ENCODE data around the gene MAGI2. TPM values are rescaled to one million over a fixed set of nuclear protein-coding genes. Genes with fewer than 3 reads are reported as not detected.
A peak's percentile ranks its signal among the peaks of the same experiment; 100 is the strongest.

Gene MAGI2
- total RNA-seq, 2 donors from 2014 or later: 10.3 to 19.2 TPM

DNA sequence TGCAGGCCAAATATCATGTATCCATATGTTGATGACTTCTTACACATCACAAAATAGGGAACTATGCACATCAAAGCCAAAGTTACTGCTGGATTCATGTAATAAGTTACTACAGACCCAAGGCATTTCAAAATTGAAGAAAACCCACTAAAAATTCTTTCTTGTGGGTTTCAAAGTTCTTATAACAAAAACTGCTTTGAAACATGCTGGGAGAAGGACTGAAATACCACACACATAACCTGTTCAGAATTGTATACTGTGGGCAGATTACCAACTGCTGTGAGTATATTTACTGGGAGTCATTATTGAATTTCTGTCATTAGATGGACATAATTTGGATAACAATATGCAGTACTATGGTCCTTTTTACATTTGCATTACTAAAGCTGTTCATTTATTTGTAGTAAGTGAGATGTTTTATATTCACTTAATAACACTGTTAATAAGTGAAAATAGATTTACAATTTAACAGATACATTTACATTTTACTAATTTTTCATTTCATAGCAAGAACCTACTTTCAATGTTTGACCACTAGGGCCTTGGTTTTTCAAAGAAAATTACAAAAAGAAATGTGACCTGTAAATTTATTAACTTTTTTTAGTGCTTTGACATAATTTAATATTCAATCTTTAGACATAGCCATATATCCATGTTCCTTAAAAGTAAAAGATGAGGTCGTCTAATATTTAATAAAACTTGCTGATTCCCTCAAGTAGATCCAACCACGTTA, 132.6 kb downstream of the MAGI2 start:
- Mint-ChIP-seq H3K9me3 (no peaks in the 10 kb centered on the region), H3K27ac (no peak overlapping the region), H3K36me3 (ENCODE audit: low read depth) (no peaks in the 10 kb centered on the region), H3K4me1 (peaks cover 6% of the 10 kb centered on the region), H3K27me3 (ENCODE audit: insufficient read depth) (no peaks in the 10 kb centered on the region), H3K4me3 (no peak overlapping the region)
- Histone ChIP-seq H3K4me3 (ENCODE audit: low read length) (no peak overlapping the region), H3K36me3 (ENCODE audit: control insufficient read depth, insufficient read depth, low read length) (no peaks in the 10 kb centered on the region), H3K27ac (ENCODE audit: low read depth, low read length) (no peak overlapping the region), H3K9me3 (ENCODE audit: control insufficient read depth, low read length) (no peaks in the 10 kb centered on the region), H3K9ac (ENCODE audit: extremely low read depth, low read length, poor library complexity, severe bottlenecking) (no peak overlapping the region), H3K27me3 (ENCODE audit: control insufficient read depth, insufficient read depth, low read length, poor library complexity, severe bottlenecking) (no peaks in the 10 kb centered on the region), H3K4me1 (ENCODE audit: control insufficient read depth, insufficient read depth, low read length) (no peaks in the 10 kb centered on the region)
- no peak for DNase-seq
- WGBS, 2 experiments (ENCODE audit: insufficient coverage in 1 of 2, insufficient read length in 1 of 2): 63 to 100% methylated on average over 1 to 2 of the region's 2 CpGs
- TF ChIP-seq, protein P1, sequence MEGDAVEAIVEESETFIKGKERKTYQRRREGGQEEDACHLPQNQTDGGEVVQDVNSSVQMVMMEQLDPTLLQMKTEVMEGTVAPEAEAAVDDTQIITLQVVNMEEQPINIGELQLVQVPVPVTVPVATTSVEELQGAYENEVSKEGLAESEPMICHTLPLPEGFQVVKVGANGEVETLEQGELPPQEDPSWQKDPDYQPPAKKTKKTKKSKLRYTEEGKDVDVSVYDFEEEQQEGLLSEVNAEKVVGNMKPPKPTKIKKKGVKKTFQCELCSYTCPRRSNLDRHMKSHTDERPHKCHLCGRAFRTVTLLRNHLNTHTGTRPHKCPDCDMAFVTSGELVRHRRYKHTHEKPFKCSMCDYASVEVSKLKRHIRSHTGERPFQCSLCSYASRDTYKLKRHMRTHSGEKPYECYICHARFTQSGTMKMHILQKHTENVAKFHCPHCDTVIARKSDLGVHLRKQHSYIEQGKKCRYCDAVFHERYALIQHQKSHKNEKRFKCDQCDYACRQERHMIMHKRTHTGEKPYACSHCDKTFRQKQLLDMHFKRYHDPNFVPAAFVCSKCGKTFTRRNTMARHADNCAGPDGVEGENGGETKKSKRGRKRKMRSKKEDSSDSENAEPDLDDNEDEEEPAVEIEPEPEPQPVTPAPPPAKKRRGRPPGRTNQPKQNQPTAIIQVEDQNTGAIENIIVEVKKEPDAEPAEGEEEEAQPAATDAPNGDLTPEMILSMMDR (conservative IDR thresholded peaks at IDR 0.05): peak; percentile 33

DNA sequence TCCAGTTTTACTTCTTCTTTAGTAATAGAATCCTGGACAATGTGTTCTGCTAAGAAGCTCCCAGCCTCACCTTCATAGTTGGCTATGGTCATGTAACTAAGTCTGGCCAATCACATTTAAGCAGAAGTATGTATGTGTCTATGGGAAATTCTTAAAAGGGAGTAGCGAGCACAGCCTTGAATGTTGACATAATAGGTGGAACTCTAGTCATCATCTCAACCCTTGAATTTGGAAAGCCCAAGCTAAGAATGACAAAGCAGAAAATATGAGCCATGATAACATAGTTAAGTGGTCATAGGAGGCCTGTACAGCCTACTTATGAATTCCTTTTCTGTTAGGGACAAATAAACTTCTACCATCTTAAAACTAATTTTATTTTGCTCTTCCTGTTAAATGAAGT, 134.1 kb downstream of the MAGI2 start:
- no peak overlapping the region for H3K27ac ChIP-seq (ENCODE audit: low read depth, low read length)
- H3K4me1 ChIP-seq (ENCODE audit: control insufficient read depth, insufficient read depth, low read length): no peaks in the 10 kb centered on the region
- Mint-ChIP-seq H3K9me3 (no peaks in the 10 kb centered on the region), H3K27me3 (ENCODE audit: insufficient read depth) (no peaks in the 10 kb centered on the region), H3K27ac (no peak overlapping the region), H3K4me3 (no peak overlapping the region), H3K4me1 (peaks cover 6% of the 10 kb centered on the region), H3K36me3 (ENCODE audit: low read depth) (no peaks in the 10 kb centered on the region)
- no peaks in the 10 kb centered on the region for H3K9me3 ChIP-seq (ENCODE audit: control insufficient read depth, low read length)
- TF ChIP-seq, protein P1 (conservative IDR thresholded peaks at IDR 0.05): no peak
- no peak overlapping the region for H3K4me3 ChIP-seq (ENCODE audit: low read length)
- DNase-seq: no peak
- H3K27me3 ChIP-seq (ENCODE audit: control insufficient read depth, insufficient read depth, low read length, poor library complexity, severe bottlenecking): no peaks in the 10 kb centered on the region
- no peak overlapping the region for H3K9ac ChIP-seq (ENCODE audit: extremely low read depth, low read length, poor library complexity, severe bottlenecking)
- 100% methylated on average over 1 of the region's 1 CpG for WGBS, 2 experiments (ENCODE audit: insufficient coverage in 1 of 2, insufficient read length in 1 of 2)
- H3K36me3 ChIP-seq (ENCODE audit: control insufficient read depth, insufficient read depth, low read length): no peaks in the 10 kb centered on the region

DNA sequence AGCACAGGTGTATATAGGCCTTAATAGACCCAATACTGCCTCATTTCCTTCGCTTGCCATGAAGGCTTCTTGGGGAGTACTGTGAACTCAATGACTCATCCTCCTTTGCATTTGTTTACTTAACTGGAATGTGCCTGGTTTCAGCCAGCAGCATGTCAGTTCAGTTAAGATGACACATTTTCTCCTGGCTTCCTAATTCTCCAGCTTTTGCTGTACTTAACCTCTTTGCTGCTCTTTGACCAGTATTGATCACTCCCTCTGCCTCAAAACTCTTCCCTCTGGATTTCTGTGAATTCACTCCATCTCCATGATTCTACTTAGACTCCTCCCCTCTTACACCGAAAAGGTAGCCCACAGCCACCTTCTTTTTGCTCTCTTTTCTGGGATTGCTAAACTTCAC, 135.7 kb downstream of the MAGI2 start:
- peak; percentile 61 for DNase-seq
- H3K36me3 ChIP-seq (ENCODE audit: control insufficient read depth, insufficient read depth, low read length): no peaks in the 10 kb centered on the region
- Mint-ChIP-seq H3K36me3 (ENCODE audit: low read depth) (no peaks in the 10 kb centered on the region), H3K4me1 (peaks cover 6% of the 10 kb centered on the region), H3K27ac (peak overlapping the region; percentile 29), H3K4me3 (no peak overlapping the region), H3K9me3 (no peaks in the 10 kb centered on the region), H3K27me3 (ENCODE audit: insufficient read depth) (no peaks in the 10 kb centered on the region)
- no peak overlapping the region for H3K4me3 ChIP-seq (ENCODE audit: low read length)
- TF ChIP-seq, protein P1 (conservative IDR thresholded peaks at IDR 0.05): no peak
- H3K27ac ChIP-seq (ENCODE audit: low read depth, low read length): no peak overlapping the region
- no peaks in the 10 kb centered on the region for H3K9me3 ChIP-seq (ENCODE audit: control insufficient read depth, low read length)
- no peak overlapping the region for H3K9ac ChIP-seq (ENCODE audit: extremely low read depth, low read length, poor library complexity, severe bottlenecking)
- H3K4me1 ChIP-seq (ENCODE audit: control insufficient read depth, insufficient read depth, low read length): no peaks in the 10 kb centered on the region
- WGBS, 2 experiments (ENCODE audit: insufficient coverage in 1 of 2, insufficient read length in 1 of 2): 38 to 44% methylated on average over 2 of the region's 2 CpGs
- H3K27me3 ChIP-seq (ENCODE audit: control insufficient read depth, insufficient read depth, low read length, poor library complexity, severe bottlenecking): no peaks in the 10 kb centered on the region
